GM12891 (cell line): ENCODE measurements around the gene FUZ.

ENCODE experiments used
- POLR2AphosphoS5 ChIP-seq: IDR thresholded peaks from 2 replicates; pipeline ENCODE4 v1.6.1; 2011; ENCODE audit warnings: low read depth, low read length, control low read depth
- TAF1 ChIP-seq: IDR thresholded peaks from 2 replicates; pipeline ENCODE4 v1.6.1; 2011; ENCODE audit warnings: low read depth, low read length, control low read depth

- TF ChIP-seq POLR2AphosphoS5 (no peak), TAF1 (no peak)
Observed at GRCh38 chr19:49764341-49764740, 48.8 kb downstream of the FUZ start.
